ENCODE data around the gene RNF207. TPM values are rescaled to one million over a fixed set of nuclear protein-coding genes. Genes with fewer than 3 reads are reported as not detected.

The RNF207 gene
- total and polyA plus RNA-seq, 2 of the 8 experiments (the other 6 are each of a cell fraction or from before 2014, with no cell fraction given): 3.9 to 5.4 TPM

GRCh38 chr1:6243053-6243834, 37.3 kb downstream of the RNF207 start (continued):
- TF ChIP-seq CHD7 (IDR thresholded peaks at IDR 0.05; ENCODE audit: insufficient replicate concordance, low read length) (no peak), SRF (IDR thresholded peaks at IDR 0.05; ENCODE audit: low read depth, low read length) (no peak), KDM1A (IDR thresholded peaks at IDR 0.05; ENCODE audit: borderline replicate concordance, low read length) (no peak), HDAC2 (IDR thresholded peaks at IDR 0.05; ENCODE audit: borderline replicate concordance in 1 of 2, low read depth in 2 of 2, low read length in 2 of 2) (no peak), KDM5A (IDR thresholded peaks at IDR 0.05; ENCODE audit: low read length) (no peak), BACH1 (IDR thresholded peaks at IDR 0.05; ENCODE audit: low read length) (no peak), SIX5 (IDR thresholded peaks at IDR 0.05; ENCODE audit: low read depth, low read length) (no peak), RFX5 (IDR thresholded peaks at IDR 0.05; ENCODE audit: borderline replicate concordance, low read depth, low read length) (no peak), EGR1 (IDR thresholded peaks at IDR 0.05; ENCODE audit: borderline replicate concordance, low read depth, low read length) (no peak), RXRA (IDR thresholded peaks at IDR 0.05; ENCODE audit: insufficient read depth, low read depth, low read length) (no peak)
